ENCODE measurements around the gene RUNX3. TPM values are rescaled to one million over a fixed set of nuclear protein-coding genes. Genes with fewer than 3 reads are reported as not detected.

Gene RUNX3
- total and polyA plus RNA-seq, 9 donors: 0.23 to 1.9 (median 0.83) TPM

DNA sequence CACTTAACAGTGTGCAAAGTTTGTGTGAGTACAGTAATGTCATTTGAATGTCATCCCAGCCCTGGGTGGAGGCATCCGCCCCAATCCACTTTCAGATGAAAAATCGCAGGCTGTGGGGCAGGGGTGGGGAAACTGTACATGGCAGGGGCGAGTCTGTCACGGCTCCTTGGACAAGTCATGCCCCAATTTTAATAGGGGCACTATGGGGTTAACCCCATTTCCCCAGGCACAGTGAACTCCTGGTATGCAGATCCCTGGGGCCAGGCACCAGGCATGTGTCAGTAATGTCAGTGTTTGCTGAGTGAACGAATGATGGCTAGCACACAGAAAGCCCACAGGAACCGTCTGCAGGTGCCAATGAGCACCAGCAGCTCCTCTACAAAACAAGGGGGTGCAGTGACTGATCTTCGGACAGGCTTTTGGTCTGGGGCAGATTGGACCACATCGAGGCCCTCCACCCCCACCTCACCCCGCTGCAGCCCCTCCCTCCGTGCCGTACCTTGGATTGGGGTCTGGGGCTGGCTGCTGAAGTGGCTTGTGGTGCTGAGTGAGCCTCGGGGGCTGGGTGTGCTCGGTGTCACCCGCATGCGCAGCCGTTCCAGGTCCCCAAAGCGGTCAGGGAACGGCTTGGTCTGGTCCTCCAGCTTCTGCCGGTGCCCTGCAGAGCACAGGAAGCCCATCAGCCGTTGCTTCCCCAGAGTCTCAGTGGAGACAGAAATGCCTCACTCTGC is 23.2 kb downstream of the RUNX3 start:
- H3K4me3 ChIP-seq: no peak overlapping the region
- 88 to 91% (median 90%) methylated on average over 20 of the region's 20 CpGs for WGBS, 3 donors
- DNase-seq: peak in 1 of 5 donors; percentile 3
- intact Hi-C loops (cut with DNase I): no loop called here
- TF ChIP-seq EP300 (IDR thresholded peaks at IDR 0.05) (no peak), POLR2A (IDR thresholded peaks at IDR 0.05) (no peak)
- TF ChIP-seq, protein P1, sequence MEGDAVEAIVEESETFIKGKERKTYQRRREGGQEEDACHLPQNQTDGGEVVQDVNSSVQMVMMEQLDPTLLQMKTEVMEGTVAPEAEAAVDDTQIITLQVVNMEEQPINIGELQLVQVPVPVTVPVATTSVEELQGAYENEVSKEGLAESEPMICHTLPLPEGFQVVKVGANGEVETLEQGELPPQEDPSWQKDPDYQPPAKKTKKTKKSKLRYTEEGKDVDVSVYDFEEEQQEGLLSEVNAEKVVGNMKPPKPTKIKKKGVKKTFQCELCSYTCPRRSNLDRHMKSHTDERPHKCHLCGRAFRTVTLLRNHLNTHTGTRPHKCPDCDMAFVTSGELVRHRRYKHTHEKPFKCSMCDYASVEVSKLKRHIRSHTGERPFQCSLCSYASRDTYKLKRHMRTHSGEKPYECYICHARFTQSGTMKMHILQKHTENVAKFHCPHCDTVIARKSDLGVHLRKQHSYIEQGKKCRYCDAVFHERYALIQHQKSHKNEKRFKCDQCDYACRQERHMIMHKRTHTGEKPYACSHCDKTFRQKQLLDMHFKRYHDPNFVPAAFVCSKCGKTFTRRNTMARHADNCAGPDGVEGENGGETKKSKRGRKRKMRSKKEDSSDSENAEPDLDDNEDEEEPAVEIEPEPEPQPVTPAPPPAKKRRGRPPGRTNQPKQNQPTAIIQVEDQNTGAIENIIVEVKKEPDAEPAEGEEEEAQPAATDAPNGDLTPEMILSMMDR (IDR thresholded peaks at IDR 0.05): no peak
- no peaks in the 10 kb centered on the region for H3K9me3 ChIP-seq
- H3K36me3 ChIP-seq: no peaks in the 10 kb centered on the region
- no peak overlapping the region for H3K27ac ChIP-seq
- H3K4me1 ChIP-seq (ENCODE audit: insufficient read depth): no peaks in the 10 kb centered on the region
- no peaks in the 10 kb centered on the region for H3K27me3 ChIP-seq

DNA sequence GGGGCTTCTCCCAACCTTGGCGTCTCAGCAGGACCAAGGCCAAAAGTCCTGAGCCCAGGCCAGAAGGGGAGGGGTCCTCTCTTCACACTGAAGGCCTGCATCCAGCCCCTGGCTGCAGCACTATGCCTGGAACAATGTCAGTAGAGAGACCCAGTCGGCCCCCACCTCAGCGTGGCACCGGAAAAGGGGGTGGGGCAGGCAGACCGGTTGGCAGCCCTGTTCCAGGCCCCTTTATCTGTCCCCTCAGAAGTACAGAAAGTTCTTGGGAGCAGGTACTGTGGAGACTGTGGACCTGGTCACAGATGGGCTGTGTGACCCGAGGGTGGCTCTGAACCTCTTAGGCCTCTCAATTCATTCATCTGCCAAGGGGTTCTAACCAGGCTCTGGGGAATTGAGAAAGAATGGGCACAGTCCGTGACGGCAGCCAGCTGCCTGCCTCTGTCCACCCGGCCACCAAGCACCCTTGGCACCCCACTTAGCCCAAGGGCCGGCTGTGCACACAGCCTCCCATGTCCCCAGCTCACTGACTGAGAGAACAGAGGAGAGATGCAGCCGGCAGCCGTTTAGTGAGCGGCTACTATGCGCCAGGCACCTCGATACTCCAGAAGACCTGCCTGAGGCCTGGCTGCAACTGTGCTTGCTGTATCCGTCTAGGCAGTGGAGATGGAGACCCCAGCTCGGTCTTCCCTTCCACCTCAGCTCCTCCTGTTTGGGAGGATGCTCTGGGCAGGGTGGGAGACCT is 23.9 kb downstream of the RUNX3 start:
- Histone ChIP-seq H3K4me1 (ENCODE audit: insufficient read depth) (no peaks in the 10 kb centered on the region), H3K9me3 (no peaks in the 10 kb centered on the region), H3K27ac (no peak overlapping the region), H3K36me3 (no peaks in the 10 kb centered on the region), H3K27me3 (no peaks in the 10 kb centered on the region), H3K4me3 (no peak overlapping the region)
- DNase-seq: peak in 2 of 5 donors; percentile 11 to 17
- intact Hi-C loops (cut with DNase I): no loop called here
- no peak for TF ChIP-seq POLR2A (IDR thresholded peaks at IDR 0.05)
- no peak for TF ChIP-seq EP300 (IDR thresholded peaks at IDR 0.05)
- TF ChIP-seq, protein P1 (IDR thresholded peaks at IDR 0.05): no peak
- WGBS, 3 donors: 77 to 82% (median 78%) methylated on average over 17 of the region's 17 CpGs

DNA sequence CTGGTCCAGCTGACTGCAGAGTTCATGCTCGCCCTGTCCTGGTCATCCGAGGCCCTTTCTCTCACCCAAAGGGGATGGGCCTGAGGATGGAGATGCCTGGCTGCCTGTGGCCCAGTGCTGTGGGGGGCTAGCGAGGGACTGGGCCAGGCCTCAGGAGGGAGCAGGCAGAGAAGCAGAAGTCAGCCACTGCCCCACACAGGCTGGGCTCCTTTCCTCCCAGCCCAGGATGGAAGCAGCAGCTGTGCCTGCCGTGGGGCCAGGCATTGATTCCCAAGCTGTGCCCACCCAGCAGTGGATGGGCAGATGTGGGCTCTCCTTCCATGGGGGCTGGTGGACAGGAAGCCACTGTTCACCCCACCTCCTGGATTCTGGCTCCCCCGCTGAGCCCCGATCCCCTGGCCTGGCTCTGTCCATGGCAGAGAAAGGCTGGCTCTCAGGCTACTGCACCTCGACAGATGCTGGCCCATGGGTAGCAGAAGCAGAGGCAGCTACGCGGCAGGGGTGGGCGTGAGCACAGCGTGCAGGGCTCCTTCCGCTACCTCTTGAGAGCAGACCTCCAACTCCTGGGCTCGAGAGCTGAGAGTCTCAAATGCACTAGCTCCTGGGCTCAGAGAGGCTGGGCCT is 24.6 kb downstream of the RUNX3 start:
- DNase-seq: peak in 2 of 5 donors; percentile 6 to 13
- Histone ChIP-seq H3K27ac (no peak overlapping the region), H3K4me1 (ENCODE audit: insufficient read depth) (no peaks in the 10 kb centered on the region), H3K4me3 (no peak overlapping the region), H3K27me3 (no peaks in the 10 kb centered on the region), H3K9me3 (no peaks in the 10 kb centered on the region), H3K36me3 (no peaks in the 10 kb centered on the region)
- no peak for TF ChIP-seq EP300 (IDR thresholded peaks at IDR 0.05)
- TF ChIP-seq POLR2A (IDR thresholded peaks at IDR 0.05): no peak
- TF ChIP-seq, protein P1 (IDR thresholded peaks at IDR 0.05): no peak
- 74 to 82% (median 79%) methylated on average over 12 to 13 of the region's 13 CpGs for WGBS, 3 donors
- intact Hi-C loops (cut with DNase I): no loop called here

DNA sequence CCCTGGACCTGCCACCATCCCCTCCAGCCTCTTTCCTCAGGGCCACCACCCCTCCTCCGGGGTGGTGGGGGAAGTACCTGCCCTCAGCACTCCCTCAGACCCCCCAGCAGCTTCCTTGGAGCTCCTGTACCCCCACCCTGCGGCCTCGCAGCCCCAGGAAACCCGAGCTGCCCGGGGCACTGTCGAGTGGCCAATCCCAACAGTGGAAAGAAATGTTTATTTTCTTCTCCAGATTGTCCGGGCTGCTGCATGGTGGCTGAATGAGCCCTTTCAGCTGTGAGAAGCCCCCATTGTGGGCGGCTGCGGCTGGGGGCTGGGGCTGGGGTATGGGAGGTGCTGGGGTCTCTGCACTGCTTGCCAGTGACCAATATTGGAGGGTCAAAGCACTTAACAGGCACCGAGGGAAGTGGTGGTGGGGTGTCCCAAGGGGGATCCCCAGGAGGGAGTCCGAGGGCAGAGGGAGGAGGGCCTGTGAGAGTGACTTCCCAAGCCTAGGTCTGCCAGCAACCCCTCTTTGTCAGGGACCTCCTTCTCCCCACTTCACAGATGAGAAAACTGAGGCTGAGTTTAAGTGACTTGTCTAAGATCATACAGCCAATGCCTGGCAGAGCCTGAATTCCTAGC is 25.2 kb downstream of the RUNX3 start:
- WGBS, 3 donors: 50 to 62% (median 55%) methylated on average over 11 of the region's 11 CpGs
- peak in 2 of 5 donors; percentile 4 to 13 for DNase-seq
- Histone ChIP-seq H3K4me1 (ENCODE audit: insufficient read depth) (no peaks in the 10 kb centered on the region), H3K9me3 (no peaks in the 10 kb centered on the region), H3K27ac (no peak overlapping the region), H3K36me3 (no peaks in the 10 kb centered on the region), H3K27me3 (no peaks in the 10 kb centered on the region), H3K4me3 (no peak overlapping the region)
- TF ChIP-seq, protein P1 (IDR thresholded peaks at IDR 0.05): no peak
- no peak for TF ChIP-seq EP300 (IDR thresholded peaks at IDR 0.05)
- intact Hi-C loops (cut with DNase I): no loop called here
